Esophagus squamous epithelium (tissue), 4 donors: ENCODE results near the gene CD34.

ENCODE experiments used
- POLR2A ChIP-seq, 4 donors: fragments of 450-650 bp; IDR thresholded peaks; one replicate each; pipeline ENCODE4 v1.6.1; 2017; ENCODE audit warnings: antibody characterized with exemption in 4 of 4, mild to moderate bottlenecking in 4 of 4, moderate library complexity in 3 of 4
- TF ChIP-seq, protein P1 (sequence below), 6 experiments: fragments of 450-650 bp in 4 of 6; fragments of 200-600 bp in 2 of 6; sonication (generic) in 2 of 6; IDR thresholded peaks; one replicate each; pipeline ENCODE4 v1.5.1; 2016 to 2019; ENCODE audit warnings: antibody characterized with exemption in 6 of 6, mild to moderate bottlenecking in 4 of 6, moderate library complexity in 4 of 6

DNA sequence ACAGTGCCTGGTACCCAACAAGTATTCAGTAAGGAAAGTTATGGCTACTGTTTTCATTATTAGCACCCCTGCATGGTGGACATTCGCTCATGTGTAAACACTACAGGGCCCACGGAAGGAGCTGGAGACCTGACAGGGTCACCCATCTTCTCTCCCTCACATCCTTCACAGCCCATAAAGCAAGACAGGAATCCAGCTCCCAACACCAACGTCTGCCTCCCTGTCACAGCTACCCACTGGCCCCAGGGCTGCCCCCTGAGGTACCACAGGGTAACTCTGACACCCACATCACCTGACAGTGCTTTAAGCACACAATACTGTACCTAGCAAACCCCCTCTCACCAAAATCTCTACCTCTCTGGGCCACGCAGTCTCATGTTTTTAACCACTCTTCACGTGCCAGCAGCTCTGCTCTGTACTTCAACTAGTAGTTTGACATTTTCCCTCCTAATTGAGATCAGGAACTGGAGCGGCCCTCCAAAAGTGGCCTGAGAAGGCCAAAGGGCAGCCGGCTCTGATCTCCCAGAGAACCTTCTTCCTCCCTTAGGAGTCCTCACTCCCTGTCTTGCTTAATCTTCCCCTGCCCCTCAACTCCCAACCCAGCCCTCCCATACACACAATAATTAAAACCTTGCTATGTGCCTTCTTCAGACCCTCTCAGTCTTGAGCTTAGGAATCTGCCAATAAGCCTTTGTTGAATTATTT, 76.8 kb downstream of the CD34 start:
- TF ChIP-seq, protein P1, sequence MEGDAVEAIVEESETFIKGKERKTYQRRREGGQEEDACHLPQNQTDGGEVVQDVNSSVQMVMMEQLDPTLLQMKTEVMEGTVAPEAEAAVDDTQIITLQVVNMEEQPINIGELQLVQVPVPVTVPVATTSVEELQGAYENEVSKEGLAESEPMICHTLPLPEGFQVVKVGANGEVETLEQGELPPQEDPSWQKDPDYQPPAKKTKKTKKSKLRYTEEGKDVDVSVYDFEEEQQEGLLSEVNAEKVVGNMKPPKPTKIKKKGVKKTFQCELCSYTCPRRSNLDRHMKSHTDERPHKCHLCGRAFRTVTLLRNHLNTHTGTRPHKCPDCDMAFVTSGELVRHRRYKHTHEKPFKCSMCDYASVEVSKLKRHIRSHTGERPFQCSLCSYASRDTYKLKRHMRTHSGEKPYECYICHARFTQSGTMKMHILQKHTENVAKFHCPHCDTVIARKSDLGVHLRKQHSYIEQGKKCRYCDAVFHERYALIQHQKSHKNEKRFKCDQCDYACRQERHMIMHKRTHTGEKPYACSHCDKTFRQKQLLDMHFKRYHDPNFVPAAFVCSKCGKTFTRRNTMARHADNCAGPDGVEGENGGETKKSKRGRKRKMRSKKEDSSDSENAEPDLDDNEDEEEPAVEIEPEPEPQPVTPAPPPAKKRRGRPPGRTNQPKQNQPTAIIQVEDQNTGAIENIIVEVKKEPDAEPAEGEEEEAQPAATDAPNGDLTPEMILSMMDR (IDR thresholded peaks at IDR 0.05), result no peak
- TF ChIP-seq POLR2A (IDR thresholded peaks at IDR 0.05), result no peak
